Type B pancreatic cell (in vitro differentiated cells): ENCODE data around the gene SHISA2. TPM values are rescaled to one million over a fixed set of nuclear protein-coding genes. Genes with fewer than 3 reads are reported as not detected.
A peak's percentile ranks its signal among the peaks of the same experiment; 100 is the strongest.

ENCODE experiments used
- DNase-seq: peaks from one replicate; pipeline ENCODE4 v3.0.0; 2021; ENCODE audit warnings: mixed read lengths; ENCODE audit not compliant: unreplicated experiment; ENCODE audit errors: extremely low spot score
- H3K27ac Mint-ChIP-seq: 2 replicates; pipeline ENCODE4 v1.8.0; 2021; ENCODE audit warnings: mild to moderate bottlenecking, mixed read lengths
- H3K27me3 Mint-ChIP-seq: 2 replicates; pipeline ENCODE4 v1.8.0; 2021; ENCODE audit warnings: mixed read lengths
- H3K36me3 Mint-ChIP-seq: 2 replicates; pipeline ENCODE4 v1.8.0; 2021; ENCODE audit warnings: mixed read lengths
- H3K4me1 Mint-ChIP-seq: one replicate; pipeline ENCODE4 v1.8.0; 2021; ENCODE audit warnings: mixed read lengths; ENCODE audit not compliant: unreplicated experiment
- H3K4me3 Mint-ChIP-seq: 2 replicates; pipeline ENCODE4 v1.8.0; 2021; ENCODE audit warnings: mild to moderate bottlenecking, mixed read lengths
- H3K9me3 Mint-ChIP-seq: 2 replicates; pipeline ENCODE4 v1.8.0; 2021; ENCODE audit warnings: mixed read lengths
- total RNA-seq: library from RNA; stranded (reverse); gene quantifications from 2 replicates; pipeline ENCODE4 v1.2.1, GENCODE V29; 2021; ENCODE audit warnings: low replicate concordance
- TF ChIP-seq, protein P1 (sequence below): fragments of 200-600 bp; sonication (generic); conservative IDR thresholded peaks from 2 replicates; pipeline ENCODE4 v1.5.0; 2021; ENCODE audit warnings: antibody characterized with exemption, mild to moderate bottlenecking

The SHISA2 gene
- total RNA-seq, 1 donor from 2014 or later = 25.7 TPM

GRCh38 chr13:26046639-26047038 lies 5.2 kb downstream of the SHISA2 start:
- TF ChIP-seq, protein P1, sequence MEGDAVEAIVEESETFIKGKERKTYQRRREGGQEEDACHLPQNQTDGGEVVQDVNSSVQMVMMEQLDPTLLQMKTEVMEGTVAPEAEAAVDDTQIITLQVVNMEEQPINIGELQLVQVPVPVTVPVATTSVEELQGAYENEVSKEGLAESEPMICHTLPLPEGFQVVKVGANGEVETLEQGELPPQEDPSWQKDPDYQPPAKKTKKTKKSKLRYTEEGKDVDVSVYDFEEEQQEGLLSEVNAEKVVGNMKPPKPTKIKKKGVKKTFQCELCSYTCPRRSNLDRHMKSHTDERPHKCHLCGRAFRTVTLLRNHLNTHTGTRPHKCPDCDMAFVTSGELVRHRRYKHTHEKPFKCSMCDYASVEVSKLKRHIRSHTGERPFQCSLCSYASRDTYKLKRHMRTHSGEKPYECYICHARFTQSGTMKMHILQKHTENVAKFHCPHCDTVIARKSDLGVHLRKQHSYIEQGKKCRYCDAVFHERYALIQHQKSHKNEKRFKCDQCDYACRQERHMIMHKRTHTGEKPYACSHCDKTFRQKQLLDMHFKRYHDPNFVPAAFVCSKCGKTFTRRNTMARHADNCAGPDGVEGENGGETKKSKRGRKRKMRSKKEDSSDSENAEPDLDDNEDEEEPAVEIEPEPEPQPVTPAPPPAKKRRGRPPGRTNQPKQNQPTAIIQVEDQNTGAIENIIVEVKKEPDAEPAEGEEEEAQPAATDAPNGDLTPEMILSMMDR = no peak
- Mint-ChIP-seq H3K36me3 (peaks cover 4% of the 10 kb centered on the region), H3K27ac (no peak overlapping the region)

DNA sequence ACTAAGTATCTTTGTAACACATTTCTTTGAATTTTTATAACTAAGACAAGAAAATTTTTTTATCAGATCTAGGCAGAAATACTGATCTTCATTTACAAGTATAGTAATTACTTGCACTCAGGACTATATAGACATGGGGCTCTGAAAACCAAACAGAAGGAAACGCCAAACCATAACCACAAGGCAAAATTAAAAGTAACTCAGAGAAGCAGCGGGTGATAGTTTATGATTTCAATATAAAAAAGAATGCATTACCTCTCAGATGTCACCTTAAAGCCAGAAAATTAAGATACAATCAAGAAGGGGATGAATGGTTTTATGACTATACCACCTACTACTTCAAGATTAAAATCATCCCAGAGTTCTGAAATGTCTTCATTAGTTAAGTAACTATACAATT lies 6.7 kb downstream of the SHISA2 start:
- Mint-ChIP-seq H3K36me3 (peaks cover 4% of the 10 kb centered on the region), H3K9me3 (no peaks in the 10 kb centered on the region), H3K4me3 (no peak overlapping the region), H3K27ac (no peak overlapping the region), H3K4me1 (no peaks in the 10 kb centered on the region), H3K27me3 (peaks cover 26% of the 10 kb centered on the region)
- DNase-seq = no peak
- TF ChIP-seq, protein P1 = no peak

More at GRCh38 chr13:26046639-26047038, 5.2 kb downstream of the SHISA2 start:
- Mint-ChIP-seq H3K9me3 (no peaks in the 10 kb centered on the region), H3K4me3 (no peak overlapping the region), H3K4me1 (no peaks in the 10 kb centered on the region), H3K27me3 (peaks cover 26% of the 10 kb centered on the region)
- no peak for DNase-seq

- Mint-ChIP-seq H3K27me3 (peaks cover 9% of the 10 kb centered on the region), H3K4me1 (no peaks in the 10 kb centered on the region), H3K36me3 (peaks cover 4% of the 10 kb centered on the region)
Observed at GRCh38 chr13:26042785-26043184, 9.0 kb downstream of the SHISA2 start.

DNA sequence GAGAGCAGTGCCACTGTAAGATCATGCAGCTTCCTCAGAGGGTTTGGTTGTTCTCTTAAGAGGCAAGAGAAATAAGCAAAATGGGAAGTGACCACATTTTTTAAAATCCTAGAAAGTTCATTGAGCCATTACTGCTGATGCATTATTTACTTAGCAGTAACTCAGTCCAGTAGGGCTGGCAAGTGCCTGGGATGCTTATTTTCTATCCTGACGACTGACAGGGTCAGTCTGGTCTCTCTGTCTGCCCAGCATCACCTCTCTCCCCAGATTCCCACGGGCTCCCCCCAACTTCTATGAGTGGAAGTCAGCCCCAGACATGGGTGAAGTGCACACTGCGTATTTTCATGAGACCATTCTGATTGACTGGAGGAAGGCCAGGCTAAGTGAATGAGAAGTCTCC lies 10.4 kb downstream of the SHISA2 start:
- Mint-ChIP-seq H3K36me3 (peaks cover 4% of the 10 kb centered on the region), H3K4me3 (no peak overlapping the region), H3K9me3 (no peaks in the 10 kb centered on the region), H3K27me3 (no peaks in the 10 kb centered on the region), H3K27ac (no peak overlapping the region), H3K4me1 (no peaks in the 10 kb centered on the region)
- TF ChIP-seq, protein P1 = no peak
- DNase-seq = no peak

More at GRCh38 chr13:26042785-26043184, 9.0 kb downstream of the SHISA2 start:
- no peak for DNase-seq
- no peak overlapping the region for H3K27ac Mint-ChIP-seq
- TF ChIP-seq, protein P1 = no peak
- H3K9me3 Mint-ChIP-seq = no peaks in the 10 kb centered on the region
- H3K4me3 Mint-ChIP-seq = no peak overlapping the region

DNA sequence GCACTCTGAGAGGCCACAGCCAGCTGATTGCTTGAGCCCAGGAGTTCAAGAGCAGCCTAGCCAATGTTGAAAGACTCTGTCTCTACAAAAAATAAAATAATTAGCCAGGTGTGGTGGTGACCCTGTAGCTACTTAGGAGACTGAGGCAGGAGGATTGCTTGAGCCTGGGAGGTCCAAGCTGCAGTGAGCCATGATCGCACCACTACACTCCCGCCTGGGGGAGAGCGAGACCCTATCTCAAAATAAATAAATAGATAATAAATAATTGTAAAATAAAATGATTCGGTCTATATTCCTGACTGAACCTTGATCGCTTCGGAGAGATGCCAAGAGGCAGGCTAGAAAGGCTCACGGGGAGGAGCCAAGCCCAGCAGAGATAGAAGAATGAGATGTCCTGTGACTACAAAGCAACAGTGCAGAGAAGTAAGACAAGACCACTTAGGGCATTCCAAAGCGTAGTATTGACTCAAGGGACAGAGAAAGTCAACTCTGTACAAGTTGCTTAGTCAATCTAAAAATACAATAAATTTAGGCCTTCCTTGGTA lies 12.8 kb downstream of the SHISA2 start:
- no peak overlapping the region for H3K27ac Mint-ChIP-seq
- no peak for DNase-seq
- H3K4me1 Mint-ChIP-seq = no peaks in the 10 kb centered on the region
- no peaks in the 10 kb centered on the region for H3K36me3 Mint-ChIP-seq
- TF ChIP-seq, protein P1 = no peak
- no peaks in the 10 kb centered on the region for H3K27me3 Mint-ChIP-seq
- H3K4me3 Mint-ChIP-seq = no peak overlapping the region
- H3K9me3 Mint-ChIP-seq = no peaks in the 10 kb centered on the region

GRCh38 chr13:26037302-26037701 lies 14.5 kb downstream of the SHISA2 start:
- Mint-ChIP-seq H3K4me1 (no peaks in the 10 kb centered on the region), H3K27me3 (no peaks in the 10 kb centered on the region), H3K27ac (no peak overlapping the region), H3K9me3 (no peaks in the 10 kb centered on the region), H3K4me3 (no peak overlapping the region), H3K36me3 (no peaks in the 10 kb centered on the region)
- no peak for DNase-seq
- TF ChIP-seq, protein P1 = peak; percentile 73
